GM20000 (cell line): ENCODE data around the gene MCF2L.

Experiments
- DNase-seq: peaks from one replicate; pipeline ENCODE4 v3.0.0; 2012; ENCODE audit warnings: low spot score
- TF ChIP-seq, protein P1 (sequence below): IDR thresholded peaks from 2 replicates; pipeline ENCODE4 v1.5.1; 2012; ENCODE audit warnings: mild to moderate bottlenecking, control low read depth; ENCODE audit errors: extremely low read depth, missing control alignments

The MCF2L gene

DNA sequence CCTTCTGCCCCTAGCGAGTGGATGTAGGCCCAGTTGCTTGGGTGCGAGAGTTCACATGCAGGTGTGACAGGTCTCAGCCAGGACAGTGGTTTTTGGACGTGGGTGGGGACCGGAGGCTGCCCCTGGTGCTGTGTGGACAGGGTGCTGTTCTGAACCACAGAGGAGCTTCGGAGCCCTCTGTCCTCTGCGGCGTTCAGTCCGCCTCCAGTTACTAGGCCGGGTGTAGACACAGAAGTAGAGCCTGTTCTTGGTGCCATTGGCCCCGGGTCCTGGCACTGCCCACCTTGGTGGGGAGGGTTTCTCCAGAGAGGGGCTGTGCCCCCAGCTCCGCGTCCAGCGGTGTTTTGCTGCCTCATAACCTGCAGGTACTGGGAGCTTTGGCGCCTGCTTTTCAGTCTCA lies 52.4 kb downstream of the MCF2L start:
- TF ChIP-seq, protein P1, sequence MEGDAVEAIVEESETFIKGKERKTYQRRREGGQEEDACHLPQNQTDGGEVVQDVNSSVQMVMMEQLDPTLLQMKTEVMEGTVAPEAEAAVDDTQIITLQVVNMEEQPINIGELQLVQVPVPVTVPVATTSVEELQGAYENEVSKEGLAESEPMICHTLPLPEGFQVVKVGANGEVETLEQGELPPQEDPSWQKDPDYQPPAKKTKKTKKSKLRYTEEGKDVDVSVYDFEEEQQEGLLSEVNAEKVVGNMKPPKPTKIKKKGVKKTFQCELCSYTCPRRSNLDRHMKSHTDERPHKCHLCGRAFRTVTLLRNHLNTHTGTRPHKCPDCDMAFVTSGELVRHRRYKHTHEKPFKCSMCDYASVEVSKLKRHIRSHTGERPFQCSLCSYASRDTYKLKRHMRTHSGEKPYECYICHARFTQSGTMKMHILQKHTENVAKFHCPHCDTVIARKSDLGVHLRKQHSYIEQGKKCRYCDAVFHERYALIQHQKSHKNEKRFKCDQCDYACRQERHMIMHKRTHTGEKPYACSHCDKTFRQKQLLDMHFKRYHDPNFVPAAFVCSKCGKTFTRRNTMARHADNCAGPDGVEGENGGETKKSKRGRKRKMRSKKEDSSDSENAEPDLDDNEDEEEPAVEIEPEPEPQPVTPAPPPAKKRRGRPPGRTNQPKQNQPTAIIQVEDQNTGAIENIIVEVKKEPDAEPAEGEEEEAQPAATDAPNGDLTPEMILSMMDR = no peak
- DNase-seq = no peak

- TF ChIP-seq, protein P1 = no peak
- no peak for DNase-seq
These were observed 52.8 kb downstream of the MCF2L start for GRCh38 chr13:113021811-113022210.

GRCh38 chr13:113022391-113022744 lies 53.4 kb downstream of the MCF2L start:
- no peak for DNase-seq
- TF ChIP-seq, protein P1 = no peak

- TF ChIP-seq, protein P1 = no peak
- no peak for DNase-seq
These were observed 53.9 kb downstream of the MCF2L start for GRCh38 chr13:113022745-113023574.

- DNase-seq = no peak
- TF ChIP-seq, protein P1 = no peak
These were observed 54.8 kb downstream of the MCF2L start for GRCh38 chr13:113023694-113024430.

DNA sequence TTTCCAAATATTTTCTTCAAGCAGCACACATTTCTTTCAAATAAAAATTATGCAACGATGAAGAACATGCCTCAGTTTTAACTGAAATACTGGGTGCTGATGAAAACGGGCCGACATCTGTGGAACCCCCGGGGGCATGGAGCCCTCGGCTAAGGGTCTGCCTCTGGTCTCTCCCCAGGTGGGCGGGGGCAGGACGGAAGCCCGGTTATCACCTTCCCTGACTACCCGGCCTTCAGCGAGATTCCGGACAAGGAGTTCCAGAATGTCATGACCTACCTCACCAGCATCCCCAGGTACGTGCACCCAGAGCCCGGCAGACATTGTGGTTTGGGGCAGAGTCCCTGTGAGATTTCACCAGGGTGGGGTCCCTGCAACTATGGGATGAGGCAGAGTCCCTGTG lies 55.5 kb downstream of the MCF2L start:
- TF ChIP-seq, protein P1 = no peak
- no peak for DNase-seq

- no peak for DNase-seq
- TF ChIP-seq, protein P1 = no peak
These were observed 57.4 kb downstream of the MCF2L start for GRCh38 chr13:113026391-113026910.
